Fibroblast of skin of right quadriceps (primary cell): Measurements from ENCODE around the gene SNPH.

ENCODE experiments used
- DNase-seq: peaks from one replicate; pipeline ENCODE4 v3.0.0-alpha.2; 2013

SNPH gene

DNA sequence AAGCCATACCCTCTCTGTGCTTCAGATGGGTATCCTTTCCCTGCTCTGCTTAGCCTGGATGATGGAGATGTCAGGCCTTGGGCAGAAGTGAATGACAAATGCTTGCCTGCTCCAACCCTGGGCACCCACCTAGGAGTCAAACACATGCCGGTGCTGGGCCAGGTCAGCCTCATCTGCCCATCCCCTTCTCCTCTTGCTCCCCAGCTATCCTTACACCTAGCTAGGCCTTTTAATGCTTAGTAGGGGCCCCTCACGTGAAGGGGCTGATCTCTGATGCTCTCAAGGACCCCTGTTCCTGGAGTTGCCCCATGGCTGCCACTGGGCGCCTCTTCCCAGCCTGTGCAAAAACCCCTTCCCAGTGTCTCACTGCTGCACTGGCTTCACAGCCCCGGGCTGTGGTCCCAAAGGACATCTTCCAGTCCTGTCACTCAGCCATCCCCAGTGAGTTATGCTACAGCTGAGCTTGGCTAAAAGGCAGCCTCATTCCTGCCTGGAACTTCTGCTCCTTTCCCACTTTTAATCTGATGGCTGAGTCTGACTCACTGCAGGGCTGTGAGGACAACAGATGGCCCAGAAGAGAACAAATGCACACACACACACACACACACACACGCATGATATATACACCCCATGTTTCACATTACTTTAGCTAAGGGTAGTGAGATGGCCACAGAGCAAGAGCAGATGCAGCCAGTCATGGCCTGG, 75.6 kb downstream of the SNPH start:
- DNase-seq: peak; percentile 57

DNA sequence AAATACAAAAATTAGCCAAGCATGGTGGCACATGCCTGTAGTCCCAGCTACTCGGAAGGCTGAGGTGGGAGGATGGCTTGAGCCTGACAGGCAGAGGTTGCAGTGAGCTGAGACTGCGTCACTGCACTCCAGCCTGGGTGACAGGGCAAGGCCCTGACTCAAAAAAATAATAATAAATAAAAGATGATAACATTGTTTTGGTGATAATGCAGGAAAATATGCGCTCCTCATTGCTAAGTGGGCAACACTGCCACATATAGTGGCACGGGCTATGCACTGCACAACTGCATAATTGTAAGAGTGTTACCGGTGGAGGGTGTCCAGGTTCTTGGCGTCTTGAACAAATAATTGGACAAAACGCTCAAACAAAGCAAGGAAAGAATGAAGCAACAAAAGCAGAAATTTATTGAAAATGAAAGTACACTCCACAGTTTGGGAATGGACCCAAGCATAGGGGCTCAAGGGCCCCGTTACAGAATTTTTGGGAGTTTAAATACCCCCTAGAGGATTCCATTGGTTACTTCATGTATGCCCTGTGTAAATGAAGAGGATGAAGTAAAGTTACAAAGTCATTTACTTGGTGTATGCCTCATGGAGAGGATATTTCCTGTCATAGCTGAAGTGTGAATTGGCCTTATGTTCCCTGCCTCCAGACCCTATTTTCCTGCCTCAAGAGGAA, 77.5 kb downstream of the SNPH start:
- DNase-seq: peak; percentile 16

DNA sequence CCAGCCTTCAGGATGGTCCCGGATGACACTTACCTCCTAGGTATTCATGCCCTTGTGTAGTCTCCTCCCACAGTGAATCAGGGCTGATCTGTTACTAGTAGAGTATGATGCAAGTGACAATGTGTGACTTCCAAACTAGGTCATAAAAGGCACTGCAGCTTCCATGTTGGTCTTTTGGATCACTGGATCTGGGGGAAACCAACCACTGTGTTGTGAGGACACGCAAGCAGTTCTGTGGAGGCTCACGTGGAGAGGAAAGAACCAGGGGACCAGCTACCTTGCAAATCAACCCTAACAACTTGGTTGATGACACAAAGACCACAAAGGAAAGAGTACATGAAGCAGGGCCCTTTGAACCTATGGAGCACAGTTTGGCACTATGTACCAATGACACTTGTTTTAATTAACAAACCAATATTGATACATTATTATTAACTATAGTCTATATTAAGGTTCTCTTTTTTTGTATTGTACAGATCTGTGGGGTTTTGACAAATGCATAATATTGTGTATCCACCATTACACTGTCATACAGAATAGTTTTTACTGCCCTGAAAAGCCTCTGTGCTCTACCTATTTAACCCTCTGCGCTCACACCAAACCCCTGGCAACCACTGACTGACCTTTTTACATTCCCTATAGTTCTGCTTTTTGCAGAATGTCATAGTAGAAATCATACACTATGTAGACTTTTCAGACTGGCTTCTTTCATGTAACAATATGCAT, 79.1 kb downstream of the SNPH start:
- DNase-seq: no peak

DNA sequence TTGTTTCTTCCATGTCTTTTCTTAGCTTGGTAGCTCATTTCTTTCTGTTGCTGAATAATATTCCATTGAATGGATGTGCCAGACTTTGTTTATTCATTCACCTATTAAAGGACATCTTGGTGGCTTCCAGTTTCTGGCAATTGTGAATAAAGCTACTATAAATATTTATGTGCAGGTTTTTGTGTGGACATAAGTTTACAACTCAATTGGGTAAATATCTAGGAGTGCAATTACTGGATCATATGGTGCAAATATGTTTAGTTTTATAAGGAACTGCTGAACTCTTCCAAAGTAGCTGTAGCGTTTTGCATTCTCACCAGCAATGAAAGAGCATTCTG, 79.6 kb downstream of the SNPH start:
- no peak for DNase-seq

DNA sequence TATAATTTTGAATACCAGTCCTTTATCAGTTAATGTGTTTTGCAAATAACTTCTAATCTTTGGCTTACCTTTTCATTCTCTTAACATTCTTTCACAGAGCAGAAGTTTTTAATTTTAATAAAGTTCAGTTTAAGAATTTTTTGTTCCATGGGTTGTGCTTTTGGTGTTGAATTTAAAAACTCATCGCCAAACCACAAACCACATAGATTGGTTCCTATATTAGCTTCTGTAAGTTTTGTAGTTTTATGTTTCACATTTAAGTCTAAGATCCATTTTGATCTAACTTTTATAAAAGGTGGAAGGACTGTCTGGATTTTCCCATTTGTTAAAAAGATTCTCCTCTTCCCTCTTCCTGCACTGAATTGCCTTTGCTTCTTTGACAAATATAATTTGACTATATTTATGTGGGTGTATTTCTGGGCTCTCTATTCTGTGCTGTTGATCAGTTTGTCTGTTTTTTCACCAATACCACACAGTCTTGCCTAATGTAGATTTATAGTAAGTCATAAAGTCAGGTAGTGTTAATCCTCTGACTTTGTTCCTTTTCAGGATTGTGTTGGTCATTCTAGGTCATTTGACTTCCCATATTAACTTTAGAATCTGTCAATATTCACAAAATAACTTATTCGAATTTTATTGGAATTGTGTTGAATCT, 80.3 kb downstream of the SNPH start:
- DNase-seq: no peak

DNA sequence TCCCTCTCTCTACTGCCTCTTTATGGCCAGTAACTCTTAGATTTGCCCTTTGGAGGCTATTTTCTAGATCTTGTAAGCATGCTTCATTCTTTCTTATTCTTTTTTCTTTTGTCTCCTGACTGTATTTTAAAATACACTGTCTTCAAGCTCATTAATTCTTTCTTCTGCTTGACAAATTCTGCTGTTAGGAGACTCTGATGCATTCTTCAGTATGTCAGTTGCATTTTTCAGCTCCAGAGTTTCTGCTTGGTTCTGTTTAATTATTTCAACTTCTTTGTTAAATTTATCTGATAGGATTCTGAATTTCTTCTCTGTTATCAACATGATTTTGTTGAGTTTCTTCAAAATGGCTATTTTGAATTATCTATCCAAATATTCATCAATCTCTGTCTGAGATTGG, 87.9 kb downstream of the SNPH start:
- no peak for DNase-seq

DNA sequence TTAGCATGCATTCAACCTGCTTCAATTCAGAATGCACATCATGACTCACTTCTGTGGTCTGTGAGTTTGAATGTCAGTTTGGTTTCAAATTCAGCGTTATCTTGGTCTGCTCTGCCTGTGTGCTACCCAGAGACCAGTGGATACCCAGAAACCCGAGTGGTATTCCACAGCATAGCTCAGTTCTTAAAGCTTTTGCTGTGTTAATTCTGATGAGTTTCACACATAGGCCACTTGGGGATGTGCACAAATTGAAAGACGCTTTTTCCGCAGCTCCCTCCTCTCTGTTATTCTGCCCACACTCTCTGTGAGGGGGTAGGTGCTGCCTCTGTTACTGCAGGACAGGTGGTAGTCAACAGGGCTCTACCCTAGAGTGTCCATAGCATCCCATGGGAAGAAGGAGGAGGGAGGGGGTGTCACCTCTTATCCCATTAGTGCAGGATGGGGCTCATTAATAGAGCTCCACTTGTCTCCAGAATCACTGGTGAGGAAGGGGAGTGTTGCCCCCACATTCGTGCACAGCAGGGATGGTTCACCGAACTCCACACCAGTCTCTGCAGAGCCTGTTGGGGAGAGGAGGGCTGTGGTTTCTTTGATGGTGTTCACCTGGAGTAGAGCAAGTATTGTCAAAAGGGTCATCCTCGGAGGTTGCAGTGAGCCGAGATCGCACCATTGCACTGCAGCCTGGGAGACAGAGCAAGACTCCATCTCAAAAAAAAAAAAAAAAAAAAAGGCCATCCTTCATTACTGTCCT, 92.0 kb downstream of the SNPH start:
- no peak for DNase-seq
